ENCODE results near the gene NPAS3.

Gene NPAS3

DNA sequence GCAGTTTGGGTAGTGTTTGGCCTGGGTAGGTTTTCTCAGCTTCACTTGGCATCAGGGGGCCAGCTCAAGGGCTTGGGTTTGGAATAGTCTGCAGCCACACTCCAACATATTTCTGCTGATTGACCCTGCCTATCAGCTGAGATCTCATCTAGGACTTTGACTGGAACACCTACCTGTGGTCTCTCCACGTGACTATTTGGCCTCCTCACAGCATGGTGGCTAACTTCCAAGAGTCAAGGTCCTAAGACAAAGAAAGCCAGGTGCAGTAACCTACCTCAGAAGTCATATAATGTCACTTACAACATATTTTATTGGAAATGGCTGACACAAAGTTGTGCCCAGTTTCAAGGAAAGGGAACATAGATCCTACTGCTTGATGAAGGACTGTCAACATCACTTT lies 531.2 kb downstream of the NPAS3 start:
- Histone ChIP-seq H3K36me3 (ENCODE audit: control insufficient read depth in 2 of 2, insufficient read depth in 2 of 2, low read length in 2 of 2) (no peaks in the 10 kb centered on the region), H3K4me3 (ENCODE audit: low read length in 2 of 2) (no peak overlapping the region), H3K4me1 (ENCODE audit: control insufficient read depth, insufficient read depth, low read length) (no peaks in the 10 kb centered on the region), H3K27ac (ENCODE audit: low read length) (no peak overlapping the region), H3K9ac (ENCODE audit: low read length in 2 of 2) (no peak overlapping the region), H3K9me3 (ENCODE audit: control insufficient read depth in 2 of 2, low read length in 2 of 2) (no peaks in the 10 kb centered on the region), H3K27me3 (ENCODE audit: control insufficient read depth in 1 of 2, insufficient read depth in 2 of 2, low read length in 2 of 2) (no peaks in the 10 kb centered on the region)

DNA sequence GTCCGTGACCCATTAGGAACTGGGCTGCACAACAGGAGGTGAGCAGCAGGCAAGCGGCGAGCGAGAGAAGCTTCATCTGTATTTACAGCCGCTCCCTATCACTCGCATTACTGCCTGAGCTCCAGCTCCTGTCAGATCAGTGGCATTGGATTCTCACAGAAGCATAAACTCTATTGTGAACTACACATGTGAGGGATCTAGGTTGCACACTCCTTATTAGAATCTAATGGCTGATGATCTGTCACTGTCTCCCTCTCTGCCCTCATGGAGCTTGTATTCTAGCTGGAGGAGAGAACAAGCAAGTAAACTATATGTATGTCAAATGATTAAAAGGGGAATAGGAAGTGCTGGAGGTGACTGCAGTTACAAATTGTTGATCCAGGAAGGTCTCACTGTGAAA lies 533.1 kb downstream of the NPAS3 start:
- Histone ChIP-seq H3K9ac (ENCODE audit: low read length in 2 of 2) (no peak overlapping the region), H3K36me3 (ENCODE audit: control insufficient read depth in 2 of 2, insufficient read depth in 2 of 2, low read length in 2 of 2) (no peaks in the 10 kb centered on the region), H3K4me1 (ENCODE audit: control insufficient read depth, insufficient read depth, low read length) (no peaks in the 10 kb centered on the region), H3K9me3 (ENCODE audit: control insufficient read depth in 2 of 2, low read length in 2 of 2) (no peaks in the 10 kb centered on the region), H3K27ac (ENCODE audit: low read length) (no peak overlapping the region), H3K27me3 (ENCODE audit: control insufficient read depth in 1 of 2, insufficient read depth in 2 of 2, low read length in 2 of 2) (no peaks in the 10 kb centered on the region), H3K4me3 (ENCODE audit: low read length in 2 of 2) (no peak overlapping the region)

- H3K36me3 ChIP-seq (ENCODE audit: control insufficient read depth in 2 of 2, insufficient read depth in 2 of 2, low read length in 2 of 2): no peaks in the 10 kb centered on the region
- H3K4me1 ChIP-seq (ENCODE audit: control insufficient read depth, insufficient read depth, low read length): peaks cover 1% of the 10 kb centered on the region
- H3K27me3 ChIP-seq (ENCODE audit: control insufficient read depth in 1 of 2, insufficient read depth in 2 of 2, low read length in 2 of 2): no peaks in the 10 kb centered on the region
- no peak overlapping the region for H3K9ac ChIP-seq (ENCODE audit: low read length in 2 of 2)
- no peak overlapping the region for H3K4me3 ChIP-seq (ENCODE audit: low read length in 2 of 2)
- no peaks in the 10 kb centered on the region for H3K9me3 ChIP-seq (ENCODE audit: control insufficient read depth in 2 of 2, low read length in 2 of 2)
- H3K27ac ChIP-seq (ENCODE audit: low read length): no peak overlapping the region
Observed at GRCh38 chr14:33475623-33476022, 536.9 kb downstream of the NPAS3 start.

DNA sequence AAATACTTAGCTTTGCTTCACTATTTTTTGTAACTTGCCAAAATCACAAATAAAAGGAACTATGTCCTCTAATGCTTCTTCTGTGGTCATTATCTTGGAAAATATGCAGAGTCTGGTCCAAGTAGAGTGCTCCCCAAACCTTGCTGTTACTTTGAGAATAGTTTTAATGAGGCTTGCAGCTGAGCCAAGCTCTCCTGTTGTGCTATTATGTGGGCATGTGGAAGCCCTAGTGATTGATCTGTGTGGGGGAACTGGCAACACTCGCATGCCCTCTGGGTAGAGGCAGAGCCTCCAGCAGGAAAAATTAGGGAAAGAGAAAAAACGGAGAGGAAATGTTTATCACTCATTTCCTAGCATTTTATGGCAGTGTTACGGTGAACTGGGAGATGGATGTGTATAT lies 539.1 kb downstream of the NPAS3 start:
- H3K4me1 ChIP-seq (ENCODE audit: control insufficient read depth, insufficient read depth, low read length): peaks cover 5% of the 10 kb centered on the region
- no peaks in the 10 kb centered on the region for H3K9me3 ChIP-seq (ENCODE audit: control insufficient read depth in 2 of 2, low read length in 2 of 2)
- no peaks in the 10 kb centered on the region for H3K27me3 ChIP-seq (ENCODE audit: control insufficient read depth in 1 of 2, insufficient read depth in 2 of 2, low read length in 2 of 2)
- H3K4me3 ChIP-seq (ENCODE audit: low read length in 2 of 2): no peak overlapping the region
- H3K9ac ChIP-seq (ENCODE audit: low read length in 2 of 2): no peak overlapping the region
- no peak overlapping the region for H3K27ac ChIP-seq (ENCODE audit: low read length)
- H3K36me3 ChIP-seq (ENCODE audit: control insufficient read depth in 2 of 2, insufficient read depth in 2 of 2, low read length in 2 of 2): no peaks in the 10 kb centered on the region

- no peak overlapping the region for H3K27ac ChIP-seq (ENCODE audit: low read length)
- no peaks in the 10 kb centered on the region for H3K36me3 ChIP-seq (ENCODE audit: control insufficient read depth in 2 of 2, insufficient read depth in 2 of 2, low read length in 2 of 2)
- no peaks in the 10 kb centered on the region for H3K27me3 ChIP-seq (ENCODE audit: control insufficient read depth in 1 of 2, insufficient read depth in 2 of 2, low read length in 2 of 2)
- H3K4me1 ChIP-seq (ENCODE audit: control insufficient read depth, insufficient read depth, low read length): peaks cover 5% of the 10 kb centered on the region
- no peak overlapping the region for H3K4me3 ChIP-seq (ENCODE audit: low read length in 2 of 2)
- H3K9ac ChIP-seq (ENCODE audit: low read length in 2 of 2): no peak overlapping the region
- H3K9me3 ChIP-seq (ENCODE audit: control insufficient read depth in 2 of 2, low read length in 2 of 2): no peaks in the 10 kb centered on the region
Observed at GRCh38 chr14:33480071-33480886, 541.6 kb downstream of the NPAS3 start.

GRCh38 chr14:33480887-33481184 lies 542.2 kb downstream of the NPAS3 start:
- Histone ChIP-seq H3K9ac (ENCODE audit: low read length in 2 of 2) (no peak overlapping the region), H3K4me3 (ENCODE audit: low read length in 2 of 2) (no peak overlapping the region), H3K4me1 (ENCODE audit: control insufficient read depth, insufficient read depth, low read length) (peaks cover 5% of the 10 kb centered on the region), H3K9me3 (ENCODE audit: control insufficient read depth in 2 of 2, low read length in 2 of 2) (no peaks in the 10 kb centered on the region), H3K27ac (ENCODE audit: low read length) (no peak overlapping the region), H3K36me3 (ENCODE audit: control insufficient read depth in 2 of 2, insufficient read depth in 2 of 2, low read length in 2 of 2) (no peaks in the 10 kb centered on the region), H3K27me3 (ENCODE audit: control insufficient read depth in 1 of 2, insufficient read depth in 2 of 2, low read length in 2 of 2) (no peaks in the 10 kb centered on the region)

DNA sequence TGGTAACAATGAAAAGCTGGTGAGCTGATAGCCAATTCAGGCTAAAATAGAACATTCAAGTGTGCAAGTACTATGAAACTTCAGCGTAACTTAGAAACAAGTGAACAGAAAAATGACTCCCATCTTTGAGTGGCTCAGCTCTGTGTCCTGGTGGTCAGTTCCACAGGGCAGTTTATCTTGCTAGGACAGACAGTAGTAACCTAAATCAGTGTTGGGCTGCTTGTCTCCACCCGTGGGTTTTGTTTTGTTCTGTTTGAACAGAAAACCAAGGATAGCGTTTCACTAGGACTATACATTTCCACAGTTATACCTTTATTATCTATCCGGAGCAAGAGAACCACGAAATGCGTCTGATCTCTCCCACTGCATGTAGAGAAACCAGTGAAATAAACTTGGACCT lies 544.4 kb downstream of the NPAS3 start:
- Histone ChIP-seq H3K27me3 (ENCODE audit: control insufficient read depth in 1 of 2, insufficient read depth in 2 of 2, low read length in 2 of 2) (no peaks in the 10 kb centered on the region), H3K36me3 (ENCODE audit: control insufficient read depth in 2 of 2, insufficient read depth in 2 of 2, low read length in 2 of 2) (no peaks in the 10 kb centered on the region), H3K9me3 (ENCODE audit: control insufficient read depth in 2 of 2, low read length in 2 of 2) (no peaks in the 10 kb centered on the region), H3K9ac (ENCODE audit: low read length in 2 of 2) (no peak overlapping the region), H3K4me3 (ENCODE audit: low read length in 2 of 2) (no peak overlapping the region), H3K27ac (ENCODE audit: low read length) (no peak overlapping the region), H3K4me1 (ENCODE audit: control insufficient read depth, insufficient read depth, low read length) (peaks cover 5% of the 10 kb centered on the region)

- H3K9ac ChIP-seq (ENCODE audit: low read length in 2 of 2): no peak overlapping the region
- H3K36me3 ChIP-seq (ENCODE audit: control insufficient read depth in 2 of 2, insufficient read depth in 2 of 2, low read length in 2 of 2): no peaks in the 10 kb centered on the region
- H3K9me3 ChIP-seq (ENCODE audit: control insufficient read depth in 2 of 2, low read length in 2 of 2): no peaks in the 10 kb centered on the region
- H3K4me1 ChIP-seq (ENCODE audit: control insufficient read depth, insufficient read depth, low read length): peaks cover 5% of the 10 kb centered on the region
- no peaks in the 10 kb centered on the region for H3K27me3 ChIP-seq (ENCODE audit: control insufficient read depth in 1 of 2, insufficient read depth in 2 of 2, low read length in 2 of 2)
- H3K27ac ChIP-seq (ENCODE audit: low read length): no peak overlapping the region
- no peak overlapping the region for H3K4me3 ChIP-seq (ENCODE audit: low read length in 2 of 2)
Observed at GRCh38 chr14:33483541-33483940, 544.9 kb downstream of the NPAS3 start.

DNA sequence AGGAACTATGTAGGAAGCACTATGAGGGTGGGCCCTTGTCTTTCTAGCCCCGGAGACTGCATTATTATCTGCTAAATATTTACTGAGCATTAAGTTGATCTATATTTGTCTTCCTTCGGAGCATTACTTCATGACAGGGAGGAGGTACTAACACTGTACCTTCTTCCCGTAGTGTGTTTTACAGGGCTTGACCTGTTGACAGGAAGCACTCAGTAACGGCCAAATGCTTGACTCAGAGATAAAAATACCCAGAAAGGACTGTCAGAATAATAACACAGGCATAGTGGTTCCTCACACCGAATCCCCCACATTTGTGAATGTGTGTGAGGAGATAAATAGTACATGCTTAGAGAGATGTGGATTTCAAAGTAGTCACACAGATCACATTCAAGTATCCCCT lies 545.6 kb downstream of the NPAS3 start:
- Histone ChIP-seq H3K4me3 (ENCODE audit: low read length in 2 of 2) (no peak overlapping the region), H3K36me3 (ENCODE audit: control insufficient read depth in 2 of 2, insufficient read depth in 2 of 2, low read length in 2 of 2) (no peaks in the 10 kb centered on the region), H3K4me1 (ENCODE audit: control insufficient read depth, insufficient read depth, low read length) (peaks cover 5% of the 10 kb centered on the region), H3K27ac (ENCODE audit: low read length) (no peak overlapping the region), H3K9ac (ENCODE audit: low read length in 2 of 2) (no peak overlapping the region), H3K9me3 (ENCODE audit: control insufficient read depth in 2 of 2, low read length in 2 of 2) (no peaks in the 10 kb centered on the region), H3K27me3 (ENCODE audit: control insufficient read depth in 1 of 2, insufficient read depth in 2 of 2, low read length in 2 of 2) (no peaks in the 10 kb centered on the region)

DNA sequence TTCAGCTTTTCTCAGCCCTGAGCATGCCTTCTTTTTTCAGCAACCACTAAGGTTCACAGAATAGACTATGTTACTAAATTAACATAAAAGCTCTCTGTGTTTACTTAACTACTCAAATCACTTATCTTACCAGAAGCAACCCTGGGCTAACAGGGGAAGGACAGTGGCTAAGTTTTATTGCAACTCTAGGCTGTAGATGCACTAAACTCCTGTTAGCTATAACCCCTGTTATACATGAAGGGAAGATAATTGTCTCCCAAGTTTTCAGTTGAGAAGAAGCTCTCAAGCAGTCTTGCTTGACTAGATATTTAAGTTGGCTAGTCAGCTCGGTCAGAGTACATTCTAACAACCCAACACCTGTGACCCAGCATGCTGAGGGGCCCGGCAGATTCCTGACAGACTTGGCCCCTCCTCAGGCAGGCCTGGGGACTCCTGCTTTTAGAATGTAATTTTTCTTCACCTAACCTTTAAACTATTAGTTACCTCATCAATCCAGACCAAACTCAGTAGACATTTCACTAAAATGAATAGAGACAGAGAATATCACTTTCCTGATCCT lies 547.7 kb downstream of the NPAS3 start:
- Histone ChIP-seq H3K4me3 (ENCODE audit: low read length in 2 of 2) (no peak overlapping the region), H3K9ac (ENCODE audit: low read length in 2 of 2) (no peak overlapping the region), H3K36me3 (ENCODE audit: control insufficient read depth in 2 of 2, insufficient read depth in 2 of 2, low read length in 2 of 2) (no peaks in the 10 kb centered on the region)

DNA sequence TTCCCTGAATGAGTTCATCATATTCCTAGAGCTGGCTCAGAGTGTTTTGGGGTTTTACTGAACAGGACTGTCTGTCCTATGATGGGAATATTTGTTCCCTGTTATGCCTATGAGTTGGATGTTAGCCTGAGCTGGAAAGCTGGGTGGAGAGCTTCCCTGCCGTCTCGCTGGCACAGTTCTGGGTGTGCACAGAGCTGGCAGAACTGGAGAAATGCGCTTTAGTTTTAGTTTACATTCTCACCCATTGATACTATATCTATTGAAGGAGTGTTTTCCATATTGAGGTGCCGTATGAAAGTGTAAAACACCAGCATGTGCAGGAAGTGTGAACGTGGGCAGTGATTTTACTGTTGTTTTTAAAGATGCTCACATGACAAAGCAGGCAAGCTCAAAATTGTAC lies 549.9 kb downstream of the NPAS3 start:
- no peaks in the 10 kb centered on the region for H3K27me3 ChIP-seq (ENCODE audit: control insufficient read depth in 1 of 2, insufficient read depth in 2 of 2, low read length in 2 of 2)
- H3K27ac ChIP-seq (ENCODE audit: low read length): no peak overlapping the region
- no peak overlapping the region for H3K4me3 ChIP-seq (ENCODE audit: low read length in 2 of 2)
- no peak overlapping the region for H3K9ac ChIP-seq (ENCODE audit: low read length in 2 of 2)
- no peaks in the 10 kb centered on the region for H3K36me3 ChIP-seq (ENCODE audit: control insufficient read depth in 2 of 2, insufficient read depth in 2 of 2, low read length in 2 of 2)
- H3K9me3 ChIP-seq (ENCODE audit: control insufficient read depth in 2 of 2, low read length in 2 of 2): no peaks in the 10 kb centered on the region
- H3K4me1 ChIP-seq (ENCODE audit: control insufficient read depth, insufficient read depth, low read length): no peaks in the 10 kb centered on the region

More for the DNA sequence above, 547.7 kb downstream of the NPAS3 start:
- H3K27me3 ChIP-seq (ENCODE audit: control insufficient read depth in 1 of 2, insufficient read depth in 2 of 2, low read length in 2 of 2): no peaks in the 10 kb centered on the region
- no peak overlapping the region for H3K27ac ChIP-seq (ENCODE audit: low read length)
- no peaks in the 10 kb centered on the region for H3K9me3 ChIP-seq (ENCODE audit: control insufficient read depth in 2 of 2, low read length in 2 of 2)
- H3K4me1 ChIP-seq (ENCODE audit: control insufficient read depth, insufficient read depth, low read length): no peaks in the 10 kb centered on the region
